ENCODE results near the gene COL3A1.
A peak's percentile ranks its signal among the peaks of the same experiment; 100 is the strongest.

The COL3A1 gene

GRCh38 chr2:189022492-189022891 lies 48.3 kb downstream of the COL3A1 start:
- no peaks in the 10 kb centered on the region for H3K9me3 Mint-ChIP-seq
- no peaks in the 10 kb centered on the region for H3K27me3 Mint-ChIP-seq (ENCODE audit: low read depth, poor library complexity)
- TF ChIP-seq CTCF (IDR thresholded peaks at IDR 0.05) = no peak
- DNase-seq = no peak
- no peaks in the 10 kb centered on the region for H3K36me3 Mint-ChIP-seq (ENCODE audit: low read depth)
- no peaks in the 10 kb centered on the region for H3K4me1 Mint-ChIP-seq
- no peak overlapping the region for H3K4me3 Mint-ChIP-seq
- H3K27ac Mint-ChIP-seq = no peak overlapping the region

GRCh38 chr2:189024901-189025618 lies 50.9 kb downstream of the COL3A1 start:
- Mint-ChIP-seq H3K4me1 (no peaks in the 10 kb centered on the region), H3K27me3 (ENCODE audit: low read depth, poor library complexity) (no peaks in the 10 kb centered on the region), H3K27ac (no peak overlapping the region), H3K4me3 (no peak overlapping the region), H3K9me3 (no peaks in the 10 kb centered on the region), H3K36me3 (ENCODE audit: low read depth) (no peaks in the 10 kb centered on the region)
- peak; percentile 48 for TF ChIP-seq CTCF (IDR thresholded peaks at IDR 0.05)
- no peak for DNase-seq

GRCh38 chr2:189037518-189037917 lies 63.3 kb downstream of the COL3A1 start:
- DNase-seq = no peak
- no peak overlapping the region for H3K4me3 Mint-ChIP-seq
- TF ChIP-seq CTCF (IDR thresholded peaks at IDR 0.05) = no peak
- H3K36me3 Mint-ChIP-seq (ENCODE audit: low read depth) = peaks cover 46% of the 10 kb centered on the region
- H3K27me3 Mint-ChIP-seq (ENCODE audit: low read depth, poor library complexity) = no peaks in the 10 kb centered on the region
- H3K9me3 Mint-ChIP-seq = no peaks in the 10 kb centered on the region
- no peaks in the 10 kb centered on the region for H3K4me1 Mint-ChIP-seq
- H3K27ac Mint-ChIP-seq = no peak overlapping the region

GRCh38 chr2:189045836-189046235 lies 71.7 kb downstream of the COL3A1 start:
- no peaks in the 10 kb centered on the region for H3K4me1 Mint-ChIP-seq
- no peak overlapping the region for H3K4me3 Mint-ChIP-seq
- no peak overlapping the region for H3K27ac Mint-ChIP-seq
- DNase-seq = no peak
- no peaks in the 10 kb centered on the region for H3K9me3 Mint-ChIP-seq
- peaks cover 18% of the 10 kb centered on the region for H3K36me3 Mint-ChIP-seq (ENCODE audit: low read depth)
- H3K27me3 Mint-ChIP-seq (ENCODE audit: low read depth, poor library complexity) = no peaks in the 10 kb centered on the region
- no peak for TF ChIP-seq CTCF (IDR thresholded peaks at IDR 0.05)

- no peak for DNase-seq
- Mint-ChIP-seq H3K9me3 (no peaks in the 10 kb centered on the region), H3K4me1 (no peaks in the 10 kb centered on the region), H3K4me3 (no peak overlapping the region), H3K36me3 (ENCODE audit: low read depth) (peaks cover 20% of the 10 kb centered on the region), H3K27me3 (ENCODE audit: low read depth, poor library complexity) (no peaks in the 10 kb centered on the region), H3K27ac (no peak overlapping the region)
- TF ChIP-seq CTCF (IDR thresholded peaks at IDR 0.05) = no peak
Observed at GRCh38 chr2:189046320-189046719, 72.1 kb downstream of the COL3A1 start.
